GM10266 (cell line): ENCODE results near the gene NFIX.

ENCODE experiments used
- DNase-seq: peaks from one replicate; pipeline ENCODE4 v3.0.0; 2012; ENCODE audit errors: extremely low spot score
- TF ChIP-seq, protein P1 (sequence below): IDR thresholded peaks from 2 replicates; pipeline ENCODE4 v1.5.1; 2012; ENCODE audit warnings: mild to moderate bottlenecking, low read depth; ENCODE audit not compliant: control insufficient read depth, insufficient read depth; ENCODE audit errors: missing control alignments

The NFIX gene

DNA sequence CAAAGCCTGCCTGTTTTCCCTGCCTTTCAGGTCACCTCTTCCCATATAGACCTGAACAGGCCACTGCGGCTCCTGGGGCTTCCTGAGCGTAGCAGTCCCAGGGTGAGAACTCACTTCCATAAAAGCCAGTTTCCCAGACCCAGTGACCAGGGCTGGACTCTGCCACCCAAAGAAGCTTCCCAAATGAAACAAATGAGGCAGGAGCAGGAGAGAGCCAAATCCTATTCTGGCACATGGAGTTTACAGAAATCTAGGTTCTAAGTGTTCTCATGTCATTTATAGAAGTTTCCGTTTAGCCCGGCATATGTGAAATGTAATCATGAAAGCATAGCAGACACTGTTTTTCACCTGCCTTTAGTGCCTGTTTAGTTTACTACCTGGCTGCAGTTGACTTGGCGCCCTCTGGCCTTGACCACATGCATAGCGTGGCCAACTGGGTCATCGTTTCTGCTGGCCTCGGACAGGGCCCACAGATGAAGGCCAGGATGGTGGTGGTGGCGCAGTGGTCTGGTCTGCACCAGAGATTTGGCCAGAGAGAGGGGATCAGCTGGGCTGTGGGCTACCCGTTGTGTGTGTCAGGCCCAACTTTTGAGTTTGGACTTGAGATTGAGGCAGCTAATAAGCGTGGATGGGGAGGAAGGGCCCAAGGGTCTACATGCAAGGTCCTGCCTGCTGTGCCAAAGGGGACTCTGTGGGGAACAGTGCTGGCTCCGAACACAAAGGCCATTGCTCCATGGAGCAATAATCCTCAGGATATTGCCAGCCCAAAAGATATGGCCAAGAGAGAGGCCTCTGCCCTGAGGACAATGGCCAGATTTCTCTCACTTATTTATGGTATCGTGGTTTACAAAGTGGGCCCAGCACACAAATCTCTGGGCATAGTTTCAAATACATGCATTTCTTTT lies 43.3 kb downstream of the NFIX start:
- no peak for DNase-seq
- TF ChIP-seq, protein P1, sequence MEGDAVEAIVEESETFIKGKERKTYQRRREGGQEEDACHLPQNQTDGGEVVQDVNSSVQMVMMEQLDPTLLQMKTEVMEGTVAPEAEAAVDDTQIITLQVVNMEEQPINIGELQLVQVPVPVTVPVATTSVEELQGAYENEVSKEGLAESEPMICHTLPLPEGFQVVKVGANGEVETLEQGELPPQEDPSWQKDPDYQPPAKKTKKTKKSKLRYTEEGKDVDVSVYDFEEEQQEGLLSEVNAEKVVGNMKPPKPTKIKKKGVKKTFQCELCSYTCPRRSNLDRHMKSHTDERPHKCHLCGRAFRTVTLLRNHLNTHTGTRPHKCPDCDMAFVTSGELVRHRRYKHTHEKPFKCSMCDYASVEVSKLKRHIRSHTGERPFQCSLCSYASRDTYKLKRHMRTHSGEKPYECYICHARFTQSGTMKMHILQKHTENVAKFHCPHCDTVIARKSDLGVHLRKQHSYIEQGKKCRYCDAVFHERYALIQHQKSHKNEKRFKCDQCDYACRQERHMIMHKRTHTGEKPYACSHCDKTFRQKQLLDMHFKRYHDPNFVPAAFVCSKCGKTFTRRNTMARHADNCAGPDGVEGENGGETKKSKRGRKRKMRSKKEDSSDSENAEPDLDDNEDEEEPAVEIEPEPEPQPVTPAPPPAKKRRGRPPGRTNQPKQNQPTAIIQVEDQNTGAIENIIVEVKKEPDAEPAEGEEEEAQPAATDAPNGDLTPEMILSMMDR: no peak

DNA sequence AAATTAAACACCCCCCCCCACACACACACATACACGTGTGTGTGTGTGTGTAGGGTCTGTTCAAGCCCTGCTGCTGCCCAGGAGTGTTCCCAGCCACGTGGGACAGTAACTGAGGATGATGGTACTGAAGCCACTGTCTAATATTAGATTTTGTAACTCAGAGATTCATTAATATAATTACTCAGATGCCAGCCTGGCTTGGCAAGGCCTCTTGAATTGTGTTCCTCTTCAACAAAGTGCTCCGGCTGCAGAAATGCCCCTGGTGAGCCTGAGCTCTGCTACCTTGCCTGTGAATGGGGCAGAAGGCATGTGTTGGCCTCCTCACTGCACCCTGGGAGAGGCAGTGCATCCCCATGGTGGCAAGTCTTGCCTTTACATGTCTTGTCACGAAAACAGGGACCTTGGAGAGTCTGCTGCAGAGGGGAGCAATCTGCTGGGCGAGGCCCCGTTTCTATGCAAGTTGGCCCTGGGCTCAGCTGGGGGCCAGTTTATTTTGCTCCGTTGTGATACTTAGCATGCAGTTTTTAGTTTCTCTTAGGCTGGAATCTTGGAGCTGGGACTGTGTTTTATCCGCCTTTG lies 44.0 kb downstream of the NFIX start:
- TF ChIP-seq, protein P1: no peak
- DNase-seq: no peak

DNA sequence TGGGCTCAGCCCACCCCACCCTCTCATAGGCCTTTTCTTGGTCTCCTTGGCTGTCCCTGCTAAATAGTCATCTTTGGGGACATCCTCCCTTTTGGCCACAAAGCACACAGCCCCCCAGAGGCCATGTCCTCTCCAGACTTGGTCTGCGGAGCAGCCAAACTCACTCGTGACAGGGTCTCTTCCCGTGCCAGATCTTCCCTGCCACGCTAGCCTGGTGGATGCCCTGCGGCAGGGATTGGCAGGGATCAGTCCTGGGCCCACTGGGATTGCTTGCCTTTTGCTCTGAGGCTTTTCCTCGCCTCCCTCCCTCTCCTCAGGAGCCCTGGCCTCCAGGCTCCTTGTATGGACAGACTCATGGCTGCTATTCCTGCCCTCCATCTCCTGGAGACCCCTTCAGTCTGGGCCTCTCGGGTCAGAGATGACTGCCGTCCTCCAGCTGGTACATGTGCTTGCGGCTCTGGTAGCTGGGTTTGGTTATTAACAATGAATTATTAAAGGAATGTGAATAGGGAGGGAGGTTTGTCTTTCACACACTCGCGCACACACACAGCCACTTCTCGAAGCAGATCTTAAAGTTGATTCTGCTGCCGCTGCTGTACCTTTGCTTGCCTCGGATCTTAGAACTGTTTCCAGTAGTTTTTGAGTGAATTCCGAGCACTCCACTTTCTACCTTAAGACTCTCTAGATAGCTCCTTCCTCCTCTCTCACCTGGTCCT lies 45.1 kb downstream of the NFIX start:
- no peak for DNase-seq
- TF ChIP-seq, protein P1: no peak

DNA sequence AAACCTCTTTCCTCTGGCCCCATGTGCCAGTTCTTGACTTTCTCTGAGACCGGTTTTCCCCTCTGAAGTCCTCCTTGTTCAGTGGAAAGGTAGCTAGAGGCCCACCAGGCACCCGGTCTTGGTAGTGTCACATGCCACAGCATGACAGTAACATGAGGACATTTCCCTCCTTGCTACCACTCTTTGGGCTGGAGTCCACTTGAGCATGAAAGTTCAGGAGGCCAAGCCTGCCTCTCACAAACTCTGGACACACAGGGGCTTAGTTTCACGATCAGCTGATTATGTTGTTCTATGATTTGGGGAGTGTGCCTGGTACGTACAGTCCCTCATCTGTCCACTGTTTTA lies 45.6 kb downstream of the NFIX start:
- TF ChIP-seq, protein P1: no peak

DNA sequence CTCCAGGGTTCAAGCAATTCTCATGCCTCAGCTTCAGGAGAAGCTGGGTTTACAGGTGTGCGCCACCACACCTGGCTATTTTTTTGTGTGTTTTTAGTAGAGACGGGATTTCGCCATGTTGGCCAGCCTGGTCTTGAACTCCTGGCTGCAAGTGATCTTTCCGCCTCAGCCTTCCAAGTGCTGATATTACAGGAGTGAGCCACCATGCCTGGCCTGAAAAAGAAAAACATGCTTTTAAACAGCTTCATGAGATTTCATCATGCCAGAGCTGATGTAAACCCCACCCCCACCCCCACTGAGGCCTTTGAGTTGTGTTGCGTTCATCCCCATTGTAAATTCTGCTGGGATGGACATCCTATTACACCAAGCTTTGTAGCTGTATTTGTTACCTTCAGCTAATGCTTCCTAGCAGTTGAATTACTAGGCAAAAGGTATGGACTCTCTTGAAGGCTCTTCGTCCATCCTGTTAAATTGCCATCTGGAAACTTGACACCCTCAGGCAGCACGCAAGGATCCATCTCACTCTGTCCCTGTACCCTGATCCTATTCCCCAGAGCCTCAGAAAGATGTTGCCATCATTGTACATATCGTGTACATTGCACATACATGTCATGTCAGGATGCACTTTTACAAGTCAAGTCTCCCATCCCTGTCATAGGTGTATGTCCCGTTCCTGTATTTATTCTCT lies 47.3 kb downstream of the NFIX start:
- DNase-seq: no peak
- TF ChIP-seq, protein P1: no peak

More for the DNA sequence above, 45.6 kb downstream of the NFIX start:
- no peak for DNase-seq

DNA sequence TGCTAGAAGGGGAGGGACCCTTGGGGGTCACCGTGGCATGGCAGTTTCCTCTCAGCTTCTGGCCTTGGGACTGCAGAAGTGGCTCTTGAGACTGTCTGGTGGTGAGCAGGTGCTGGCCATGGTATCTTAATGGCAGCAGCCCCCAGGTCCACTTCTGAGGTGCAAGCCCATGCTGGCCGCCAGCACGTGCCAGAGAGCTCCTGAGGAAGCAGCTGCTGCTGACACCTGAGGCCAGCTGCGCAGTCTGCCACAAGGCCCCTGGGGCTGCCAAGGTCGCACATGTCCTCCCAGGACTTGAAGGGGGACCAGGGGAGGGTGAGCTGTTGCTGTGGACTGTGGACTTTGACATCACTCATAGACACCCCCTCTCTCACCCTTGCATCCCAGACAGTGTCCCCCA lies 48.0 kb downstream of the NFIX start:
- no peak for DNase-seq
- TF ChIP-seq, protein P1: no peak
